Measurements from ENCODE around the gene ZMIZ2. TPM values are rescaled to one million over a fixed set of nuclear protein-coding genes. Genes with fewer than 3 reads are reported as not detected.

ZMIZ2 gene
- total RNA-seq, 1 donor from 2014 or later: 99.5 TPM

- no peak for TF ChIP-seq CTCF (conservative IDR thresholded peaks at IDR 0.05)
- no peaks in the 10 kb centered on the region for H3K27me3 Mint-ChIP-seq (ENCODE audit: low read depth)
- DNase-seq (ENCODE audit: low read depth, low spot score): no peak
- H3K36me3 Mint-ChIP-seq (ENCODE audit: low read depth): peaks cover 6% of the 10 kb centered on the region
- no peaks in the 10 kb centered on the region for H3K9me3 Mint-ChIP-seq
- no peak overlapping the region for H3K4me3 Mint-ChIP-seq
- H3K4me1 Mint-ChIP-seq: peaks cover 9% of the 10 kb centered on the region
- H3K27ac Mint-ChIP-seq (ENCODE audit: unreplicated experiment): no peak overlapping the region
These were observed 17.8 kb downstream of the ZMIZ2 start for GRCh38 chr7:44766416-44766801.

GRCh38 chr7:44767134-44767911, 18.7 kb downstream of the ZMIZ2 start:
- H3K36me3 Mint-ChIP-seq (ENCODE audit: low read depth): peaks cover 6% of the 10 kb centered on the region
- no peaks in the 10 kb centered on the region for H3K9me3 Mint-ChIP-seq
- TF ChIP-seq CTCF (conservative IDR thresholded peaks at IDR 0.05): no peak

GRCh38 chr7:44767912-44768627, 19.4 kb downstream of the ZMIZ2 start:
- H3K27me3 Mint-ChIP-seq (ENCODE audit: low read depth): no peaks in the 10 kb centered on the region
- DNase-seq (ENCODE audit: low read depth, low spot score): no peak
- peak overlapping the region; percentile 27 for H3K4me3 Mint-ChIP-seq
- peaks cover 6% of the 10 kb centered on the region for H3K36me3 Mint-ChIP-seq (ENCODE audit: low read depth)
- peaks cover 9% of the 10 kb centered on the region for H3K4me1 Mint-ChIP-seq
- no peaks in the 10 kb centered on the region for H3K9me3 Mint-ChIP-seq
- no peak for TF ChIP-seq CTCF (conservative IDR thresholded peaks at IDR 0.05)
- H3K27ac Mint-ChIP-seq (ENCODE audit: unreplicated experiment): peak overlapping the region; percentile 67

More at GRCh38 chr7:44767134-44767911, 18.7 kb downstream of the ZMIZ2 start:
- Mint-ChIP-seq H3K4me1 (peaks cover 9% of the 10 kb centered on the region), H3K27me3 (ENCODE audit: low read depth) (no peaks in the 10 kb centered on the region), H3K27ac (ENCODE audit: unreplicated experiment) (peak overlapping the region; percentile 67), H3K4me3 (no peak overlapping the region)
- DNase-seq (ENCODE audit: low read depth, low spot score): no peak

GRCh38 chr7:44768628-44769371, 20.2 kb downstream of the ZMIZ2 start:
- H3K27ac Mint-ChIP-seq (ENCODE audit: unreplicated experiment): peak overlapping the region; percentile 43
- DNase-seq (ENCODE audit: low read depth, low spot score): no peak

More at GRCh38 chr7:44768628-44769371, 20.2 kb downstream of the ZMIZ2 start:
- TF ChIP-seq CTCF (conservative IDR thresholded peaks at IDR 0.05): no peak
- Mint-ChIP-seq H3K36me3 (ENCODE audit: low read depth) (peaks cover 3% of the 10 kb centered on the region), H3K9me3 (no peaks in the 10 kb centered on the region), H3K4me3 (peak overlapping the region; percentile 27), H3K4me1 (peaks cover 9% of the 10 kb centered on the region), H3K27me3 (ENCODE audit: low read depth) (no peaks in the 10 kb centered on the region)
